ENCODE measurements around the gene TLE7.

DNA sequence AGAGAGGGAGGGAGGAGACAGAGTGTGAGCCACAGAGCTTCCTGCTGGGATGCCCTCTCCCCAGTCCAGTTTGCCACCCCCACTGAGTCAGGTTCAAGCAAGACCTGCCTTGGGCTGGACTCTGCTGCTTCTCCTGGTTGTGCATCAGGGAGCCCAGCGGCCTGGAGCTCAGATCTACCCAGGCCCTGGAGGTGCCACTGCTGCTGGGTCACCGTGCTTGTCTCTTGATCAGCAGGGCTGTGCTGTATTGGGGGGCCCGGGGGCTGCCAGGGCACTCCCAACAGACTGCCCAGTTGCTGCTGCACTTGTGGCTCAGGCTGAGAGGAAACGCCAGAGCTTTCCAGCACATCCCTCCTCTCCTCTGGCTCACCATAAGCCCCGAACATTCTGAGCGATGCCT is 8.9 kb downstream of the TLE7 start:
- TF ChIP-seq CTCF (IDR thresholded peaks at IDR 0.05) (no peak), EP300 (IDR thresholded peaks at IDR 0.05) (no peak)

Data from esophagus muscularis mucosa (tissue), 3 donors.